OCI-LY7 (cell line): ENCODE results near the gene SPNS2. TPM values are rescaled to one million over a fixed set of nuclear protein-coding genes. Genes with fewer than 3 reads are reported as not detected.

Source experiments
- BruUV-seq: library from RNA; stranded (reverse); fragments of 400-500 nt; replicated peaks from 2 replicates; lab custom pipeline; 2021; lab: Mats Ljungman, UMichigan
- CTCF ChIA-PET: fragments of 300-600 bp; sonication (Branson Sonifier 250); formaldehyde crosslinking; loops from one replicate; lab custom pipeline; 2022; ENCODE audit warnings: antibody characterized with exemption; ENCODE audit not compliant: unreplicated experiment; lab: Charles Lee
- POLR2A ChIA-PET: fragments of 300-600 bp; sonication (Branson Sonifier 250); formaldehyde crosslinking; loops from one replicate; lab custom pipeline; 2022; ENCODE audit warnings: antibody characterized with exemption; lab: Charles Lee
- DNase-seq: peaks from one replicate; pipeline ENCODE4 v3.0.0-alpha.2; 2015; ENCODE audit warnings: low spot score
- H2AFZ ChIP-seq: fragments of 200-600 bp; sonication (generic), shearing (Covaris generic); 2 replicates; pipeline ENCODE4 v1.6.1; 2014; ENCODE audit warnings: mild to moderate bottlenecking, antibody characterized with exemption, low read length, moderate library complexity
- H3K27ac ChIP-seq: fragments of 200-600 bp; sonication (generic); 2 replicates; pipeline ENCODE4 v1.5.1; 2014; ENCODE audit warnings: mixed run types, low read depth, mild to moderate bottlenecking, moderate library complexity, low read length, inconsistent platforms; ENCODE audit not compliant: poor library complexity, severe bottlenecking
- H3K36me3 ChIP-seq: fragments of 200-600 bp; sonication (generic); 2 replicates; pipeline ENCODE4 v1.6.1; 2014; ENCODE audit warnings: mild to moderate bottlenecking, antibody characterized with exemption, low read length, moderate library complexity, mixed read lengths; ENCODE audit not compliant: insufficient read depth
- H3K4me1 ChIP-seq: fragments of 200-600 bp; sonication (generic); 2 replicates; pipeline ENCODE4 v1.5.1; 2014; ENCODE audit warnings: mild to moderate bottlenecking, low read length; ENCODE audit not compliant: insufficient read depth, poor library complexity, severe bottlenecking
- H3K4me2 ChIP-seq: fragments of 200-600 bp; sonication (generic); 2 replicates; pipeline ENCODE4 v1.6.1; 2014; ENCODE audit warnings: mild to moderate bottlenecking, low read length
- H3K4me3 ChIP-seq: fragments of 200-600 bp; sonication (generic); 2 replicates; pipeline ENCODE4 v1.5.1; 2014; ENCODE audit warnings: mild to moderate bottlenecking, low read depth, low read length; ENCODE audit not compliant: poor library complexity, severe bottlenecking
- H3K79me2 ChIP-seq: fragments of 200-600 bp; sonication (generic); 2 replicates; pipeline ENCODE4 v1.6.1; 2016; ENCODE audit warnings: low read depth, mild to moderate bottlenecking, low read length, moderate library complexity, mixed read lengths; ENCODE audit not compliant: insufficient read depth
- H3K9me2 ChIP-seq: fragments of 200-600 bp; sonication (generic); 2 replicates; pipeline ENCODE4 v1.6.1; 2016; ENCODE audit warnings: mild to moderate bottlenecking, low read length, mixed read lengths; ENCODE audit not compliant: insufficient read depth
- H3K9me3 ChIP-seq: fragments of 200-600 bp; sonication (generic); 2 replicates; pipeline ENCODE4 v1.6.1; 2014; ENCODE audit warnings: mild to moderate bottlenecking, mixed run types, low read length, mixed read lengths
- H4K20me1 ChIP-seq: fragments of 200-600 bp; sonication (generic); 2 replicates; pipeline ENCODE4 v1.6.1; 2014; ENCODE audit warnings: mild to moderate bottlenecking, antibody characterized with exemption, low read length, moderate library complexity, mixed read lengths; ENCODE audit not compliant: insufficient read depth
- EZH2phosphoT487 ChIP-seq: fragments of 200-600 bp; sonication (generic); IDR thresholded peaks from 2 replicates; pipeline ENCODE4 v1.6.1; 2018; ENCODE audit warnings: low read depth, borderline replicate concordance, mild to moderate bottlenecking, mixed run types, antibody characterized with exemption, low read length, moderate library complexity, mixed read lengths
- intact Hi-C: fragments of 100-400 bp; cut with micrococcal nuclease; formaldehyde crosslinking; loops from one replicate; pipeline ENCODE4 v1.10.0; 2022; ENCODE audit not compliant: unreplicated experiment
- total RNA-seq, 2 experiments: library from RNA; depleted of rRNA in 1 of 2; stranded (reverse); fragments of >200 nt in 1 of 2; shearing (Covaris generic) in 1 of 2; gene quantifications; 2 replicates each; pipeline ENCODE4 v1.2.3, GENCODE V29; 2014 to 2022
- TF ChIP-seq, protein P1 (sequence below): fragments of 200-600 bp; sonication (generic); conservative IDR thresholded peaks from 2 replicates; pipeline ENCODE4 v1.5.1; 2014; ENCODE audit warnings: mild to moderate bottlenecking, antibody characterized with exemption, low read length, moderate library complexity, mixed read lengths

The SPNS2 gene
- total RNA-seq, 2 experiments from 2014 or later: 1.6 to 5.4 TPM

DNA sequence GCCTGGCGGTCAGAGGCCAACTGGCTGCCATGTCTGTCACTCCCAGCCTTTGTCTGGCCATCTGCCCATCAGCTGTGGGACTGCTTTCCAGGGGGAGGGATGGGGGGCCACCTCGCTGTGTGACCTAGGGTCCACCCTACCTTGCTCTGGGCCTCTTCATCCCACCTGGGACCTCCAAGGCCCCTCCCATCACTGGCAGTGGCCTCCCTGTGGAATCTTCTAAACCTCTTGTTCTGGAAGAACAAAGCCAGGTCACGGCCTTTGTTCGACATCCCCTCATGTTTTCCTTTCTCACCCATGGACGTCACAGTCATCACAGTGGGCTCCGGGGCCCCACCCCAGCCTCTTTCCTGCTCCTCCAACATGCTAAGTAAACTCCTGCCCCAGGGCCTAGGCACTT lies 24.0 kb downstream of the SPNS2 start:
- no peaks in the 10 kb centered on the region for H3K36me3 ChIP-seq
- no peak for DNase-seq
- TF ChIP-seq, protein P1, sequence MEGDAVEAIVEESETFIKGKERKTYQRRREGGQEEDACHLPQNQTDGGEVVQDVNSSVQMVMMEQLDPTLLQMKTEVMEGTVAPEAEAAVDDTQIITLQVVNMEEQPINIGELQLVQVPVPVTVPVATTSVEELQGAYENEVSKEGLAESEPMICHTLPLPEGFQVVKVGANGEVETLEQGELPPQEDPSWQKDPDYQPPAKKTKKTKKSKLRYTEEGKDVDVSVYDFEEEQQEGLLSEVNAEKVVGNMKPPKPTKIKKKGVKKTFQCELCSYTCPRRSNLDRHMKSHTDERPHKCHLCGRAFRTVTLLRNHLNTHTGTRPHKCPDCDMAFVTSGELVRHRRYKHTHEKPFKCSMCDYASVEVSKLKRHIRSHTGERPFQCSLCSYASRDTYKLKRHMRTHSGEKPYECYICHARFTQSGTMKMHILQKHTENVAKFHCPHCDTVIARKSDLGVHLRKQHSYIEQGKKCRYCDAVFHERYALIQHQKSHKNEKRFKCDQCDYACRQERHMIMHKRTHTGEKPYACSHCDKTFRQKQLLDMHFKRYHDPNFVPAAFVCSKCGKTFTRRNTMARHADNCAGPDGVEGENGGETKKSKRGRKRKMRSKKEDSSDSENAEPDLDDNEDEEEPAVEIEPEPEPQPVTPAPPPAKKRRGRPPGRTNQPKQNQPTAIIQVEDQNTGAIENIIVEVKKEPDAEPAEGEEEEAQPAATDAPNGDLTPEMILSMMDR: no peak
- TF ChIP-seq EZH2phosphoT487: no peak
- POLR2A ChIA-PET: interaction anchor here (0.5 to 1.6 kb wide), 5 partner anchors 24 to 268 kb away, joined by 3 to 5 read pairs (median 4); partner anchors contain the start of gene SPNS2
- peak overlapping the region; percentile 71 for H3K4me2 ChIP-seq
- intact Hi-C loops: loop anchor here (2.0 kb wide), 2 partner anchors 32 to 102 kb away; partner anchors contain the start of gene MYBBP1A
- H3K9me3 ChIP-seq: no peaks in the 10 kb centered on the region
- H3K79me2 ChIP-seq: no peaks in the 10 kb centered on the region
- peak overlapping the region; percentile 58; the same call in 1 of the 2 replicates for H2AFZ ChIP-seq
- H3K4me1 ChIP-seq: peaks cover 68% of the 10 kb centered on the region
- H4K20me1 ChIP-seq: no peaks in the 10 kb centered on the region
- no TSS peak for BruUV-seq
- no peaks in the 10 kb centered on the region for H3K9me2 ChIP-seq
- CTCF ChIA-PET: no interaction called here
- H3K4me3 ChIP-seq: peak overlapping the region; percentile 64
- H3K27ac ChIP-seq: peak overlapping the region; percentile 90

DNA sequence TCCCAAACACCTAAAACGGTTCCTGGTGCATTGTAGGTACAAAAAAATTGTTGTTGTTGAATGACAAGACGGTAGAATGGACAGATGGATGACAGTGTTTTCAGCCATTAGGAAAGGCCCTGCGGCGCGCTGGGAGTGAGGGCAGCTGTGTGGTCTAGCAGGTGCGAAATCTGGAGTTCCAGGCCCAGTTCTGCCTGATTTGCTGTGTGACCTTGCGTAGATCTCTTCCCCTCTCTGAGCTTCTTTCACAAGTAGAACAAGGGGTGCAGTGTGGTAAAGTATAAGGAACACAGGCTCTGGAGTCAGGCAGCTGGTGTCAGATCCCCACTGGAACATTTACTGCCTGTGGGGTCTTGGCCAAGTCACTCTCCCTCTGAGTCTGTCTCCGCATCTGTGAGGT lies 25.3 kb downstream of the SPNS2 start:
- BruUV-seq: no TSS peak
- Histone ChIP-seq H3K4me1 (peaks cover 62% of the 10 kb centered on the region), H3K36me3 (no peaks in the 10 kb centered on the region), H3K4me2 (peak overlapping the region; percentile 71), H3K9me3 (no peaks in the 10 kb centered on the region), H3K27ac (peak overlapping the region; percentile 90), H3K4me3 (peak overlapping the region; percentile 64), H3K79me2 (no peaks in the 10 kb centered on the region), H2AFZ (peak overlapping the region; percentile 58; the same call in 1 of the 2 replicates), H4K20me1 (no peaks in the 10 kb centered on the region), H3K9me2 (no peaks in the 10 kb centered on the region)
- TF ChIP-seq, protein P1: no peak
- TF ChIP-seq EZH2phosphoT487: no peak
- POLR2A ChIA-PET: interaction anchor here (0.6 to 1.2 kb wide), 3 partner anchors 25 to 98 kb away, joined by 3 to 5 read pairs (median 3); partner anchors contain the start of gene SPNS2
- intact Hi-C loops: loop anchor here (2.0 kb wide), 2 partner anchors 31 to 103 kb away; partner anchors contain the start of gene MYBBP1A
- CTCF ChIA-PET: interaction anchor here (0.9 kb wide), 1 partner anchor 11 kb away, joined by 6 read pairs; no protein-coding TSS in a partner anchor
- peak; percentile 52 for DNase-seq

DNA sequence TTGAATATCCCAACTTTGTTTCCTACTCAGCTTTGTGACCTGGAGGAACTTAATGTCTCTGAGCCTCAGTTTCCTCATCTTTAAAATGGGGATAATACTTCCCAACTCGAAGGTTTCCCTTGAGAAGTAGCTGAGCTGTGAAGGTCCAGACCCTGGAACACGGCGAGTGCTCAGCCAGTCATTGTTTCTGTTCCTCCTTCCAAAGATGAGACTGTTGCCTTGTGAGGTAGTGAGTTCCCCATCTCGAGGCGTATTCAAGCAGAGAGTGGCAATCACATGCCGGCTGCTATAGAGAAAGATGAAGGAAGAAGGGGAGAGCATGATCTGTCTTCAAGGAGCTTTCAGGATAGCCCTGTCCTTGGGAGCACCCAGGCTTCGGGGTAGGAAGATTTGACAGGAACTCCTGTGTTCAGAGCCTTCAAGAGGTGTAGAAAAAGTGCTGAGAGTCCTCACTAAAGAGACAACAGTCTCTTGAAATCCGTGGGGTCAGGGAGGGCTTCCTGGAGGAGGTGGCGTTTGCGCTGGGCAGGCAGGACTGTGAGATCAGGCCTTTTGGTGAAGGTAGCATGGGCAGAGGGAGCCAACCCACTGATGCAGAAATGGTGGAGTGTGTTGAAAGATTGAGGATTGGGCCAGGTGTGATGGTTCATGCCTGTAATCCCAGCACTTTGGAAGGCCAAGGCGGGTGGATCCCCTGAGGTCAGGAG lies 27.2 kb downstream of the SPNS2 start:
- TF ChIP-seq EZH2phosphoT487: no peak
- TF ChIP-seq, protein P1: no peak

More for the DNA sequence above, 27.2 kb downstream of the SPNS2 start:
- Histone ChIP-seq H2AFZ (no peak overlapping the region), H3K4me1 (peaks cover 46% of the 10 kb centered on the region), H3K4me2 (no peak overlapping the region), H4K20me1 (no peaks in the 10 kb centered on the region), H3K27ac (no peak overlapping the region), H3K79me2 (no peaks in the 10 kb centered on the region), H3K9me3 (no peaks in the 10 kb centered on the region), H3K9me2 (no peaks in the 10 kb centered on the region), H3K36me3 (no peaks in the 10 kb centered on the region), H3K4me3 (no peak overlapping the region)
- no peak for DNase-seq
- CTCF ChIA-PET: no interaction called here
- POLR2A ChIA-PET: no interaction called here
- no TSS peak for BruUV-seq
- intact Hi-C loops: no loop called here
